Activated naive CD4-positive, alpha-beta T cell treated with anti-CD3 and anti-CD28 coated beads, Interleukin-2, amount 10 ng/mL, durations not matched to agents 7 days and 5 days (primary cell): ENCODE measurements around the gene RNF149.

Experiments used
- CTCF ChIA-PET: fragments of 350-600 bp; sonication (Branson Sonifier 250); formaldehyde crosslinking; loops from one replicate; lab custom pipeline; 2021; ENCODE audit warnings: antibody characterized with exemption; lab: Charles Lee
- DNase-seq: peaks from one replicate; pipeline ENCODE4 v3.0.0-alpha.2; 2020
- H3K27ac Mint-ChIP-seq: one replicate; pipeline ENCODE4 v1.8.0; 2021; ENCODE audit warnings: mild to moderate bottlenecking, moderate library complexity, mixed read lengths
- H3K27me3 Mint-ChIP-seq: one replicate; pipeline ENCODE4 v1.8.0; 2021; ENCODE audit warnings: mild to moderate bottlenecking, mixed read lengths
- H3K36me3 Mint-ChIP-seq: one replicate; pipeline ENCODE4 v1.8.0; 2021; ENCODE audit warnings: mixed read lengths
- H3K4me1 Mint-ChIP-seq: one replicate; pipeline ENCODE4 v1.8.0; 2021; ENCODE audit warnings: mixed read lengths
- H3K4me3 Mint-ChIP-seq: one replicate; pipeline ENCODE4 v1.8.0; 2021; ENCODE audit warnings: mild to moderate bottlenecking, moderate library complexity, mixed read lengths
- H3K9me3 Mint-ChIP-seq: one replicate; pipeline ENCODE4 v1.8.0; 2021; ENCODE audit warnings: mixed read lengths

The RNF149 gene

DNA sequence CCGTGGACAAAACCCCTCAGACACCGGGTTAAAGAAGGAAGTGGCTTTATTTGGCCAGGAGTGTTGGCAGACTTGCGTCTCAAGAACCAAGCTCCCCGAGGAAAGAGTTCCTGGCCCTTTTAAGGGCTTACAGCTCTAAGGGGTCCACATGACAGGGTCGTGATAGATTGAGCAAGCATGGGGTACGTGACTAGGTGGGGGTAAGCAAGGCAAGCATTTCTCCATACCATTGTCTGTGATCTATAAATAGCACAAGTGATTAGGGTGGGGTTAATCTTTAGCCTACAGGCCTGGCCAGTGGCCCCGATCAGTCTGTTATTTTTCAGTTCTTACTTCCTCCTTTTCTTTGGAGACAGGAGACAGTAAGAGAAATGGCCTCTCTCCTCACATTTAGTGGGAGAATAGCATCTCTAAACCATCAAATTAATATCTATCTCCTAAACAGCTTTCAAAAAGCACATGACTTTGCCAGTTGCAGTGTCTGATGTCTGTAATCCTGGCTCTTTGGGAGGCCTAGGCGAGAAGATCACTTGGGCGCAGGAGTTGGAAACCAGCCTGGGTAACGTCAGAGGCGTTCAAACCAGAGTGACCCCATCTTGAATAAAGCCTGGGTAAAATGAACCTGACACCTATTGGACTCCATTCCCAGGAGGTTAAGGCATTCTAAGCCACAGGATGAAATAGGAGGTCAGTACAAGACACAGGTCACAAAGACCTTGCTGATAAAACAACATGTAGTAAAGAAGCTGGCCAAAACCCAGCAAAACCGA is 74.1 kb downstream of the RNF149 start:
- Mint-ChIP-seq H3K9me3 (peaks cover 10% of the 10 kb centered on the region), H3K27ac (no peak overlapping the region), H3K4me1 (no peaks in the 10 kb centered on the region), H3K27me3 (no peaks in the 10 kb centered on the region), H3K4me3 (no peak overlapping the region), H3K36me3 (no peaks in the 10 kb centered on the region)
- CTCF ChIA-PET, result no interaction called here
- no peak for DNase-seq

DNA sequence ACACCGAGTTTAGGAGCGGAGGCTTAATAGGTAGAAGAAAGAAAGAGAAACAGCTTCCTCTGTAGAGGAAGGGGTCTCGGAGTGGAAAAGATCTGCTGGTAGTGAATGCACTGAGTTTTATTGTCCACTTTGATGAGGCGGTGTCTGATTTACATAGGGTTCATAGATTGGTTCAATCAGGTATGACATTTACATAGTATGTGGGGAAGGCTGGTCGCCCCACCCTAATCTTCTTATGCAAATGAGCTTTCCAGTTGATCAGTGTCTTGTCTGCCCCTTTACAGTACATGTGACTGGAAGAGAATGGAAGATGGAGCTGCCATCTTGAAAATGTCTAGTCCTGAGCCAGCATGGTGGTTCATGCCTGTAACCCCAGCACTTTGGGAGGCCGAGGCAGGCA is 75.7 kb downstream of the RNF149 start:
- CTCF ChIA-PET, result interaction anchor here (1.4 kb wide), 1 partner anchor 27 kb away, joined by 3 read pairs; no protein-coding TSS in a partner anchor

DNA sequence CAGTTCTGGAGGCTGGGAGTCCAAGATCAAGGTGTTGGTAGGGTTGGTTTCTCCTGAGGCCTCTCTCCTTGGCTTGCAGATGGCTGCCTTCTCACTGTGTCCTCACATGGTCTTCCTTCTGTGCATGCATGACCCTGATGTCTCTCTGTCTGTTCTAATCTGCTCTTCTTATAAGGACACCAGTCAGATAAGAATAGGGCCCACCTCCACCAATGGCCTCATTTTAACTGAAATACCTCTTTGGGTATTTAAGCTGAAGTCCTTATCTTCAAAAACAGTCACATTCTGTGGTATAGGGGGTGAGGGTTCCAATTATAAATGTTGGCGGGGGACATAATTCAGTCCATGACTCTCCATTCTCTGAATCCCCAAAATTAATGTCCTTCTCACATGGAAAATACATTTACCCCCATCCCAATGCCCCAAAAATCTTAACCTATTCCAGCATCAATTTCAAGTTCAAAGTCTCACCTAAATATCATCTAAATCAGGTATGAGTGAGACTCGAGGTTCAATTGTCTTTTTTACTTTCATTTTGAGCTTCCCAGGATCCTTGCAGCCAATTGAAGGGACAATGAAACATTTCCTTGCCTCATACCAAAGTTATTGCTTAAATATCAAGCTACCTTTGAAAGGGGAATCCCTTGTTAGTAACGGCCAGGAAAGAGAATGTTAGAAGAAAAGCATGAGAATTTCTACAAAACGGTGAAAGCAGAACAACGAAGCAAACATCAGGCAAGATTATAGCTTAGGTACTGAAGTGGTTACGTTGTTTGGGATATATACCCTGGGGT is 76.4 kb downstream of the RNF149 start:
- Mint-ChIP-seq H3K4me1 (peaks cover 2% of the 10 kb centered on the region), H3K27ac (no peak overlapping the region), H3K4me3 (no peak overlapping the region), H3K36me3 (no peaks in the 10 kb centered on the region), H3K9me3 (peaks cover 11% of the 10 kb centered on the region), H3K27me3 (no peaks in the 10 kb centered on the region)
- DNase-seq, result no peak
- CTCF ChIA-PET, result interaction anchor here (0.5 to 1.4 kb wide), 2 partner anchors 27 to 160 kb away, joined by 3 read pairs; no protein-coding TSS in a partner anchor

More for the DNA sequence above, 75.7 kb downstream of the RNF149 start:
- Mint-ChIP-seq H3K27me3 (no peaks in the 10 kb centered on the region), H3K4me1 (peaks cover 2% of the 10 kb centered on the region), H3K36me3 (no peaks in the 10 kb centered on the region), H3K27ac (no peak overlapping the region), H3K9me3 (peaks cover 10% of the 10 kb centered on the region), H3K4me3 (no peak overlapping the region)
- DNase-seq, result no peak

DNA sequence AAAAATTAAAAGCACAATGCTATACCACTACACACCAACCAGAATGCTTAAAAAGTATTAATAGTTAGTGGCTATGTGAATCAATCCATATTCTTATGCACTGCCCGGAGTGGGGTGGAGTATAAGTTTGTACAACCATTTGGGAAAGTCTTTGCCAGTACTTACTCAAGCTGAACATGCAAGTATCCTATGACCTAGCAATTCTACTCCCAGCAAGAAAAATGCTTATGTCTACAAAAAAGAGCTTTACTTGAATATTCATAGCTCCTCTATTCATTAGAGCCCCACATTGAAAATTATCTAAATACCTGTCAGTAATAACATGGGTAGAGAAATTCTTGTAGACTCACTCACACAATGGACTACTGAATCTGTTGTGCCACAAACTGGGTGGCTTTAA is 77.3 kb downstream of the RNF149 start:
- Mint-ChIP-seq H3K4me3 (no peak overlapping the region), H3K4me1 (peaks cover 2% of the 10 kb centered on the region), H3K36me3 (no peaks in the 10 kb centered on the region), H3K27ac (no peak overlapping the region), H3K9me3 (peaks cover 14% of the 10 kb centered on the region), H3K27me3 (no peaks in the 10 kb centered on the region)
- CTCF ChIA-PET, result interaction anchor here (1.2 to 1.4 kb wide), 2 partner anchors 26 to 40 kb away, joined by 3 read pairs; no protein-coding TSS in a partner anchor
- DNase-seq, result no peak

DNA sequence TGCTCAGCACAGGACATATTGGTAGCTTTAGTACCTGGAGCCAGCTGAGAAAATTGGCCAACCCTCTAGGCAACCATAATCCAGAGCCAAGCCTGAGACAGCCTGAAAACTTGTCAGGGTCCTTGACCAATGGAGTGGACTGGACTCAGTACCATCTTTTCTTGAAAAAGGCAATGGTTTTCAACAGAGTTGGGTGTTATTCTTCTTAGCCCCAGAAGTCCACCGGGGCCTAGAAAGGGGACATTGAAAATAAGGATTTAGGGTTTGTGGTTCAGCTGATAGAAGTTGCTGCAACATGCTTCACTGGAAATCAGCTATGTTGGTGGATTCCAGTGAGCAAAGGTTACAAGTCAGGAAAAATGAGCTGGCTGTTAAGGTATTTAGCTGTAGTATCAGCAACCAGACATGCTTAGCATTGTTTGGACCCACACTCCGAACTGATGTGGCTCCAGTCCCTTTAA is 77.9 kb downstream of the RNF149 start:
- no peak for DNase-seq
- H3K27me3 Mint-ChIP-seq, result no peaks in the 10 kb centered on the region
- H3K4me3 Mint-ChIP-seq, result no peak overlapping the region
- no peak overlapping the region for H3K27ac Mint-ChIP-seq
- H3K36me3 Mint-ChIP-seq, result no peaks in the 10 kb centered on the region
- peaks cover 4% of the 10 kb centered on the region for H3K4me1 Mint-ChIP-seq
- CTCF ChIA-PET, result interaction anchor here (1.2 kb wide), 1 partner anchor 41 kb away, joined by 3 read pairs; no protein-coding TSS in a partner anchor
- H3K9me3 Mint-ChIP-seq, result peaks cover 13% of the 10 kb centered on the region
